ENCODE measurements around the gene SEMA5A. TPM values are rescaled to one million over a fixed set of nuclear protein-coding genes. Genes with fewer than 3 reads are reported as not detected.

The SEMA5A gene
- total RNA-seq, 1 experiment from 2014 or later = 0.15 TPM

DNA sequence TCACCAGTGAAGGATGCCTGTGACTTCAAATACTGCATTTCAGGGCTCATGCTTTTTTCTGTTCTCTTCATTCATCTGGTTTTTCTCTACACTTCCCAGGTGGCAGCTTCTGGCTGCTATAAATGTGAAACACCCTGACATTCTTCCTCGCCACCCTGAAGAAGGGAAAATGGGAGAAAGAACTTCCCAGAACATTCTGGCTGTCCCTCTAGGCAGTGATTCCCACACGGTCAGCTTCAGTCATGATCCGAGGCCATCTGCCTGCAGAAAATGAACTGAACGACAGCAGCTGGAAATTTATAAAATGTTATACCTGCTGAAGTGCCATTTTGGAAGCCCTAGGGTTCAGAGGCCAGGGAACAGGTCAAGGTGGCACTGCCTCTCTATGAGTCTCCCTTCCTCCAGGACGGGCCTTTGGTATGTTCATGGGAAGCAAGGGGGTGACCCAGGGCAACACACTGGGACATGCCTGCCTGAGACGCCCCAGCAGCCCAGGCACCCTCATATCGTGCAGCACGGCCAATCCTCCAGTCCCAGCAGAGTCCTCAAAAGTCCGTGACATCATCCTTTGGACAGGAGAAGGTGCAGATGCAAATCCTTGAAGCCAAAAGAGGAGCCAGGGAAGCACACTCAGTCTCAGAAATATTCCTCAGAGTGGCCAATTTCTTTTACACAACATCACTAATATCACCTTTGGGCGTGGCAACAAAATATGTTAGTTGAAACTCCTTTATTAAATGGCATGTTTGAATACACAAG is 107.1 kb downstream of the SEMA5A start:
- Histone ChIP-seq H3K4me1 (ENCODE audit: control insufficient read depth, insufficient read depth, low read length) (no peaks in the 10 kb centered on the region), H3K27me3 (ENCODE audit: control insufficient read depth, insufficient read depth, low read length) (no peaks in the 10 kb centered on the region), H3K27ac (ENCODE audit: low read length) (no peak overlapping the region), H3K4me3 (ENCODE audit: low read depth in 2 of 2, low read length in 2 of 2) (no peak overlapping the region), H3K36me3 (ENCODE audit: control insufficient read depth, insufficient read depth, low read length) (no peaks in the 10 kb centered on the region), H3K9me3 (ENCODE audit: control insufficient read depth, insufficient read depth, low read depth, low read length) (no peaks in the 10 kb centered on the region)
- ChIA-PET POLR2A (no interaction called here), CTCF (no interaction called here)
- DNase-seq (ENCODE audit: low read depth, low spot score) (no peak), ATAC-seq (no peak)
- no TSS peak for BruUV-seq (replicated peaks)
- intact Hi-C loops (cut with micrococcal nuclease; ENCODE audit: unreplicated experiment) (no loop called here), in situ Hi-C loops (cut with HindIII; ENCODE audit: low pct_unique_long_range_greater_than_20kb, low sequenced_read_pairs) (no loop called here)
- no peak for TF ChIP-seq POLR2AphosphoS5 (IDR thresholded peaks at IDR 0.05; ENCODE audit: low read depth, low read length)
- TF ChIP-seq TCF7L2 (IDR thresholded peaks at IDR 0.05; ENCODE audit: low read depth, low read length) = no peak
- no peak for TF ChIP-seq SIN3A (IDR thresholded peaks at IDR 0.05; ENCODE audit: borderline replicate concordance, insufficient read depth, low read depth, low read length)

DNA sequence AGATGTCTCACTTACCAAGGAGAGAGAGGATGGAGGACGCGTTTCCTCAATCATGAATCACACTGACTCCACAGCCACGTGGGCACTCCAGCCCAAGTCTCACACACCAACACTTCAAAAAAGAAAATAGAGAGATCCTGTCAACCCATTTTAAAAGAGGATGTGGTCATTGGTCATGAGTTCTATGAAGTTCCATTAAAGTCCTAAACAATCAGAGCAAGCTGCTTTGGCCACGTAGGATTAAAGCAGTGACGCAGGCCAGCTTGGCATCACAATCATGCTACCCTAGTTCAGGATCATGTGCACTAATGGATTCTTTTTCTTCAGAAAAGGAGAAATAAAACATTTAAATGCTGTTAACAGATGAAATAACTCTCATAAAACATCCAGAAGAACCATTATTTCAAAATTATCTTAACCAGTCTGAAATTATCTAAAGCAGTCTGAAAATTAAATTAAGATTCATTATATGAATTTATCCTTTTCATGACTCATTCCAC is 108.1 kb downstream of the SEMA5A start:
- no peaks in the 10 kb centered on the region for H3K4me1 ChIP-seq (ENCODE audit: control insufficient read depth, insufficient read depth, low read length)
- no peak for ATAC-seq

More for the DNA sequence above, 108.1 kb downstream of the SEMA5A start:
- no peak overlapping the region for H3K4me3 ChIP-seq (ENCODE audit: low read depth in 2 of 2, low read length in 2 of 2)
- in situ Hi-C loops (cut with HindIII; ENCODE audit: low pct_unique_long_range_greater_than_20kb, low sequenced_read_pairs) (no loop called here), intact Hi-C loops (cut with micrococcal nuclease; ENCODE audit: unreplicated experiment) (no loop called here)
- H3K9me3 ChIP-seq (ENCODE audit: control insufficient read depth, insufficient read depth, low read depth, low read length) = no peaks in the 10 kb centered on the region
- TF ChIP-seq TCF7L2 (IDR thresholded peaks at IDR 0.05; ENCODE audit: low read depth, low read length) = no peak
- no peak for TF ChIP-seq POLR2AphosphoS5 (IDR thresholded peaks at IDR 0.05; ENCODE audit: low read depth, low read length)
- TF ChIP-seq, protein P1, sequence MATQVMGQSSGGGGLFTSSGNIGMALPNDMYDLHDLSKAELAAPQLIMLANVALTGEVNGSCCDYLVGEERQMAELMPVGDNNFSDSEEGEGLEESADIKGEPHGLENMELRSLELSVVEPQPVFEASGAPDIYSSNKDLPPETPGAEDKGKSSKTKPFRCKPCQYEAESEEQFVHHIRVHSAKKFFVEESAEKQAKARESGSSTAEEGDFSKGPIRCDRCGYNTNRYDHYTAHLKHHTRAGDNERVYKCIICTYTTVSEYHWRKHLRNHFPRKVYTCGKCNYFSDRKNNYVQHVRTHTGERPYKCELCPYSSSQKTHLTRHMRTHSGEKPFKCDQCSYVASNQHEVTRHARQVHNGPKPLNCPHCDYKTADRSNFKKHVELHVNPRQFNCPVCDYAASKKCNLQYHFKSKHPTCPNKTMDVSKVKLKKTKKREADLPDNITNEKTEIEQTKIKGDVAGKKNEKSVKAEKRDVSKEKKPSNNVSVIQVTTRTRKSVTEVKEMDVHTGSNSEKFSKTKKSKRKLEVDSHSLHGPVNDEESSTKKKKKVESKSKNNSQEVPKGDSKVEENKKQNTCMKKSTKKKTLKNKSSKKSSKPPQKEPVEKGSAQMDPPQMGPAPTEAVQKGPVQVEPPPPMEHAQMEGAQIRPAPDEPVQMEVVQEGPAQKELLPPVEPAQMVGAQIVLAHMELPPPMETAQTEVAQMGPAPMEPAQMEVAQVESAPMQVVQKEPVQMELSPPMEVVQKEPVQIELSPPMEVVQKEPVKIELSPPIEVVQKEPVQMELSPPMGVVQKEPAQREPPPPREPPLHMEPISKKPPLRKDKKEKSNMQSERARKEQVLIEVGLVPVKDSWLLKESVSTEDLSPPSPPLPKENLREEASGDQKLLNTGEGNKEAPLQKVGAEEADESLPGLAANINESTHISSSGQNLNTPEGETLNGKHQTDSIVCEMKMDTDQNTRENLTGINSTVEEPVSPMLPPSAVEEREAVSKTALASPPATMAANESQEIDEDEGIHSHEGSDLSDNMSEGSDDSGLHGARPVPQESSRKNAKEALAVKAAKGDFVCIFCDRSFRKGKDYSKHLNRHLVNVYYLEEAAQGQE (IDR thresholded peaks at IDR 0.05; ENCODE audit: insufficient read depth in 1 of 2, low read depth in 2 of 2, low read length in 1 of 2) = no peak
- TF ChIP-seq SIN3A (IDR thresholded peaks at IDR 0.05; ENCODE audit: borderline replicate concordance, insufficient read depth, low read depth, low read length) = no peak
- TF ChIP-seq, protein P2, sequence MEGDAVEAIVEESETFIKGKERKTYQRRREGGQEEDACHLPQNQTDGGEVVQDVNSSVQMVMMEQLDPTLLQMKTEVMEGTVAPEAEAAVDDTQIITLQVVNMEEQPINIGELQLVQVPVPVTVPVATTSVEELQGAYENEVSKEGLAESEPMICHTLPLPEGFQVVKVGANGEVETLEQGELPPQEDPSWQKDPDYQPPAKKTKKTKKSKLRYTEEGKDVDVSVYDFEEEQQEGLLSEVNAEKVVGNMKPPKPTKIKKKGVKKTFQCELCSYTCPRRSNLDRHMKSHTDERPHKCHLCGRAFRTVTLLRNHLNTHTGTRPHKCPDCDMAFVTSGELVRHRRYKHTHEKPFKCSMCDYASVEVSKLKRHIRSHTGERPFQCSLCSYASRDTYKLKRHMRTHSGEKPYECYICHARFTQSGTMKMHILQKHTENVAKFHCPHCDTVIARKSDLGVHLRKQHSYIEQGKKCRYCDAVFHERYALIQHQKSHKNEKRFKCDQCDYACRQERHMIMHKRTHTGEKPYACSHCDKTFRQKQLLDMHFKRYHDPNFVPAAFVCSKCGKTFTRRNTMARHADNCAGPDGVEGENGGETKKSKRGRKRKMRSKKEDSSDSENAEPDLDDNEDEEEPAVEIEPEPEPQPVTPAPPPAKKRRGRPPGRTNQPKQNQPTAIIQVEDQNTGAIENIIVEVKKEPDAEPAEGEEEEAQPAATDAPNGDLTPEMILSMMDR (IDR thresholded peaks at IDR 0.05) = no peak
- no peaks in the 10 kb centered on the region for H3K36me3 ChIP-seq (ENCODE audit: control insufficient read depth, insufficient read depth, low read length)
- DNase-seq (ENCODE audit: low read depth, low spot score) = no peak
- no TSS peak for BruUV-seq (replicated peaks)
- CTCF ChIA-PET = no interaction called here
- H3K27me3 ChIP-seq (ENCODE audit: control insufficient read depth, insufficient read depth, low read length) = no peaks in the 10 kb centered on the region
- H3K27ac ChIP-seq (ENCODE audit: low read length) = no peak overlapping the region
- POLR2A ChIA-PET = no interaction called here
